ENCODE data around the gene BANF1.
A peak's percentile ranks its signal among the peaks of the same experiment; 100 is the strongest.
"Not testable (repeated sequence)": the region's sequence is repeated elsewhere in the genome, so short reads cannot be mapped to it uniquely, and the experiment has no call there.

Gene BANF1

DNA sequence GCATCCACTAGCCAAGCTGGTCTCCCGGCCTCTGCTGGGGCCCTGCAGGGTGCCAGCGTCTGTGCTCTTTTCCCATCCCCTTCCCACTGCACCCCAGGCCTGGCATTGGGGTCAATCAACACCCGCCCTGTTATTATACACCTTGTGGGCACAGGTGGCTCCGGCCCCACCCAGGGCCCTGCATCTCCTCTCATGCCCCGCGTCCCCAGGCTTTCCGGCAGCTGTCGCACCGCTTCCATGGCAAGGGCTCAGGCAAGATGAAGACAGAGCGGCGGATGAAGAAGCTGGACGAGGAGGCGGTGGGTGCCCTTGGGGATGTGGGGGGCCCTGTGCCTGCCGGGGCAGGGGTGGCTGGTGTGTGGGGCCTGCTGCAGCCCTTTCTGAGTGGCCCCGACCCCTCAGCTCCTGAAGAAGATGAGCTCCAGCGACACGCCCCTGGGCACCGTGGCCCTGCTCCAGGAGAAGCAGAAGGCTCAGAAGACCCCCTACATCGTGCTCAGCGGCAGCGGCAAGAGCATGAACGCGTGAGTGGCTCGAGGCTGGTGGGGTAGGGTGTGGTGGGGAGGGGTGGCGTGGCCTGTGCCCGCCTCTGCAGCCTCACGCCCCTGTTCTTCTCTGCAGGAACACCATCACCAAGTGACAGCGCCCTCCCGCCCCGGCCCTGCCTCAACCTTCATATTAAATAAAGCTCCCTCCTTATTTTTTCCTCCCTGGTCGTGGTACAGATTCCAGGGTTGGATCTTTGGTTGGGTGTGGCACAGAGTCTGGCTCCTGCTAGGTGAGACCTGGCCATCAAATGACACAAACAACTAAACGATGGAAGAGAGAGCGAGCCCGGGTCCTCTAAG is 23.7 kb upstream of the BANF1 start:
- DNase-seq (ENCODE audit: low read depth in 2 of 2) = no peak

DNA sequence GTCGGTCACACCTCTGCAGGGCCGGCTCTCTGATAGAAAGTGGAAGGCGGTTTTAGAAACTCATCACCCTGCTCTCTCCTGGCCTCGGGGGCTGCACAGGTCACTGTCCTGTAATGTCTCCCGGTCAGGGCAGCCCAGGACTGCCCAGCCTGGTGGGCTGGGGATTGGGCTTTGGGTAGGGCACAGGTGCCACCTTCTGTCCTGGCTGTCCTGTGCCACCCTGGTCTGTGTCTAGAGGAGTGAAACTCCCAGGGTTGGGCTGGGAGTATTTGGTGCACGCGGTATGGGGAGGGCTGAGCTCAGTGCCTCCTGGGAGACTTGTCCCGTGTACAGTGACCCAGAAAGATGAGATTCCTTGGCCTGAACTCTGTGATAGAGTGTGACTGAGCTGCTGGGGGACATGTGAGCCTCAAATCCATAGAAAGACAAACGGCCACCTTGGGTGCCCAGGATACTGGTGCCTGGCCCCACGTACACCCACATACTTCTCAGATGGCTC is 23.0 kb upstream of the BANF1 start:
- no peak for DNase-seq (ENCODE audit: low read depth in 2 of 2)

DNA sequence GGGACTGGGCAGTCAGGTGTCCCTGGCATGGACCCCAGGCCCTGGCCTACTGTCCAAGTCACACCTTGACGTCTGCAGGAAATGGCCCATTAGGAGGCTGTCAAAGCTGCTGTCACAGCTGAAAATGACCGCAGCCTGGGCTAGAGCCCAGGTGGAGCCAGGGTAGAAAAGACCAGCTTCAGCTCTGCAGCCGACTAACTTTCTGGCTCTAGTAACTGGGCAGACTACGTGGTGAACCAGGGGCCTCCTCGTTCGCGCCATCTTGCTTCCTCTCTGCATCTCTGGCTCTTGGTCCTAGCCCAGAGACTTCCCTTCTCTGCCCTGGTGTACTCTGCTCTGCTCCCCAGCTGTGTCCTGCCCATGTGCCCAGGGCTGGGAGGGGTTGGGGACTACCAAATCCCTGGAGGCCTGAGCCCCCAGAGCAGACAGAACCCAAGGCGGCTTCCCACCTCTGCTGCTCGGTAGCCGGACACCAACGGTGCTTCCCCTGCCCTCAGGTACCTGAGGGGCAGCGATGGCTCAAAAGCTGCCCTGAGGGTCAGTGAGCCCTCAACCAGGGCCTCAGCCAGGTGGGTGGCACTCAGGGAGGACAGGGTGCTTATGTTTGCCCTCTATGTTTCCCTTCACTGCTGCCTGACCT is 21.1 kb upstream of the BANF1 start:
- DNase-seq (ENCODE audit: low read depth in 2 of 2) = no peak

DNA sequence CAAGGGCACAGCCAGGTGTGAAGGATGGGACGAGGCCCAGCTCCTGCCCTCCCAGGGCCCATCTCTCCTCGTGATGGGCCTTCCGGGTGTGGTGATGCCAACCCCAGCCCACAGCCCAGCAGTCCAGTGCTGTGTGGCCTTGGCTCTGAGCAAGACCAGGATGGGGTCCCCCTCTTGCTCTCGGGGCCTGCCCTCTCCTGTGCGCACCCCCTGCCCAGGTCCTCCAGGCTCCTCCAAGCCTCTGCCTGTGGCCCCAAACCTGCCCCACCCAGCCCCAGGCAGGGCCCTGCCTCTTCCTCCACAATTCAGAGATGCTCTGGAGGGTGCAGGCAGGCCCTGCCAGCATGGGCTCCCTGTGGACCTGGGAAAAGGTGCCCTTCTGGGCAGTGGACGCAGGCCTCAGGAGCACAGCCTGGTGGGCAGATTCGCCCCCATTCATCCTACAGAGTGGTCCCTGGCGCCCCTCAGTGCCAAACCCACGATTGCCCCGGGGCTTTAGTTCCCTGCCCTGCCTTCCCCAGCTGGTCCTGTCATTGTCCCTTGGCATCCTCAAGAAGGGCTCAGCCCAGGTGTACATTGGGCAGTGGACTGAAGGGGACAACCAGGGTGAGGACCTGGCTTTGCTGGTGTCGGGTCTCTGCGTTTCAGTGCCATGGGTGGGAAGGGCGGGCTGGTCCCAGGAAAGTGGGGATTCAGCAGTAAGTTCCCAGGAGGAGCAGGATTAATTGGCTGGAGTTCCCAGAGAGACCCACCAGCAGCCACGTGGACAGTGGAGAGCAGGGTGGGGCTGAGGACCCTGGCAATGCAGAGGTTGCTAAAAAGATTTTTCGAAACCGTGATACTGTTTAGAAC is 20.1 kb upstream of the BANF1 start:
- DNase-seq (ENCODE audit: low read depth in 2 of 2) = no peak

DNA sequence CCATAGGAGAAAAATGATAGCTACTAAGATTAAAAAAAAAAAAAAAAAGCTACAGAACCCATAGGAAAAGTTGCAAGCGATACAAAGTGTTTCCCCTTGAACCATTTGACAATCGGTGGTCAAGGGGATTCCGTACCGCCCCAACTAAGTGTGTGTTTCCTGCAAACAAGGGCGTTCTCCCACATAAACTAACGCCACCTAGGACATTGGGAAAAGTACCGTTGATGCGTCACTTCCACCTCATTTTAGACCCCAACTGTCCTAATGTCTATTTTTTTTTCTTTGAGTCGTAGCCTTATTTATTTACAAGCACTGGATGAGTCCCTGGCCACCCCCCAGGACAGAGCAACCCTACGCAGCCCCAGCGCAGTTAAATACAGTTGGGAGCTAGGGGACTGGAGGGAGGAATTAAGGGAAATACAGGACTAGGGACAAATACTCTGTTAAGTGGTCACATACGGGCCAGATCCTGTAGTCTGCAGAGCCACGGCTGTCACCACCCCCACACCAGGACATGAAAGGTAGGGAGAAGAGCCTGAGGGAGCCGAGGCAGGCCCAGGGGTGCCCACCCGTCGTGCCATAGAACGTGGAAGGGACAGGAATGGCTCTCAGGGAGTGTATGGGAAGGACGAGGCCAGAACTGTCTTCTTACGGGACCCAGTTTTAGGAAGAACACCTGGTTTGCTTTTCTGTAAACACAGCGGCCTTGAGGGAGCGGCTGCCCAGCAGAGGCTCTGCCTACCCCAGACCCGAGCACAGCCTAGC is 19.3 kb upstream of the BANF1 start:
- no peak for DNase-seq (ENCODE audit: low read depth in 2 of 2)

DNA sequence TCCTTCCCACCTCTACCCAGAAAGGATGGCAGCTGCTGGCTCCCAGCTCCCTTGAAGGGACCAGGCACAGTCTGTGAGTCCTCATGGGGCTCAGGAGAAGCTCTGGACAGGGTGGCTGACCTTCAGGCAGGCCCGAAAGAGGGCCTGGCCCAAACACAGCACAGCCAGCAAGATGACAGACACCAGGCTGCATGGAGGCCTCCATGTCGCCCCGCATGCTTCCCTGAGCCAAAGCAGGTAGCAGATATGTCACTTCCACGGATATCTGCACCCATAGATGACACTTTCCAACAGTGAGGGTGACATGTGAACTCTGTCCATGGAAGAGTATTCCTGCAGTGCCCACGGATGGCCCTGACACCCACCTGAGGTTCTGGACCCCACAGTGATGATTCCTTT is 18.7 kb upstream of the BANF1 start:
- no peak for DNase-seq (ENCODE audit: low read depth in 2 of 2)

DNA sequence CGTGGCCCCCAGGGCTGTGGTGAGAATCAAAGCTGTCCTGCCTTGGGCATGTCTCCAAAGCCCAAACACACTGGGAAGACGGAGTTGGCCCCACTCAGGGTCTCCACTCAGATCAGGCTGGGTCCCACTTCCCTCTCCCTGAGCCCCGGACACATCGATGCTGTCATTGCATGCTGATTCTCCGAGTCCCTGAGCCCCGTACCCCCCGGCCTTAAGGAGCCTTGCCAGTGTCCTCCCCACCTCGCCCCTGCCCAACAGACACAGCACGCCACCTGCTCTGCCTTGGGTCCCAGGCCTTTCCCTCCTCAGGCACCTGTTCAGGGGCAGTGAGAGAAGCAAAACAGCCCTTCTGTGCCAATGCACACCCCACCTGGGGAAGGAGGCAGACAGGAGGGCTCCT is 15.0 kb upstream of the BANF1 start:
- no peak for DNase-seq (ENCODE audit: low read depth in 2 of 2)

DNA sequence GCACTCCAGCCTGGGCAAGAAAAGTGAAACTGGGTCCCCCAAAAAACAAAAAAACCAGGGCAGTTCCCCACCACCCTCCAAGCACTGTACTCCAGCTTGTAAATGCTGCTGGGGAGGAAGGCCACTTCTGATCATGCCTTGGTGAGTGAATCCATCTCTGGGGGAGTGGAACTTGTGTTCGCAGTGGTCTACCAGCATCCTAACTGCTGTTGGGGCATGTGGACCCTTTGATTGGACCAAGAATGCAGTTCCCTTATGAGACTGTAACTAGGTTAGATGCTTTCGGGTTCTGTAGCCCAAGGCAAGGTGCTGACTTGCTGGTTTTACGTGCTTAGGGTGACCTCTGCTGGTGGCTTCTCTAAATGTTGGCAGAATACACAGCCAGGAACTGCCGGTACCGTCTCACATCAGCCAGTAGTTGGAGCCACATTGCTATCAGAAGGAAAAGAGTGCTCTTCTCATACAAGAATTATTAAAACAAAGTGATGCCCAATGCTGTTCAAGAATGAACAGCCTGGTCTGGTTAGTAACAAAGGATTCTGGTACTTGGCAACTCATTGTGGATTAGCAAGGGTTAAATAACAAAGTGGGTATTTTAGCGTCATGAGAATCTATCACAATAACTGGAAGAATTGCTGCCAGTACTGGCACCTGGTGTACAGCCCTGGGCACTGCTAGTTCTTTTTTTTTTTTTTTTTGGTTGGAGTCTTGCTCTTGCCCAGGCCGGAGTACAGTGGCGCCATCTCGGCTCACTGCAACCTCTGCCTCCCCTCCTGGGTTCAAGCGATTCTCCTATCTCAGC is 13.3 kb upstream of the BANF1 start:
- peak; percentile 88 to 90 for DNase-seq (ENCODE audit: low read depth in 2 of 2)

DNA sequence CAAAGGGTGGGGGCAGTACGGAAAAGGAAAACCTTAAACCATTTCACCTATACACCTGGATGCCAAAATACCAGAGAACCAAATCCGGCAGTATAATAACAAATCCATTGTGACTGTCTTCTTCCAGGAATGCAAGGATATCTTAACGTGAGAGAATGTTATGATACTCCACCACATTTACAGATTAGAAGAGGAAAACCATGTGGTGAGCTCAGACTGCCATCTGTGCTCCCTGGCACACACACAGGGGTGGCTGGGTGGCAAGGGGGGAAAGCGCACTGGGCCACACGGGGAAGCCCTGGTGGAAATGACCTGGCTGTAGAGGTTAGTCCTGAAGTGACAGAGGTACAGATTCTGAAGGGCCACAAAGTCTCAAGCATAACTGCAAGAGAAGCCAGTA is 10.2 kb upstream of the BANF1 start:
- DNase-seq (ENCODE audit: low read depth in 2 of 2) = no peak

DNA sequence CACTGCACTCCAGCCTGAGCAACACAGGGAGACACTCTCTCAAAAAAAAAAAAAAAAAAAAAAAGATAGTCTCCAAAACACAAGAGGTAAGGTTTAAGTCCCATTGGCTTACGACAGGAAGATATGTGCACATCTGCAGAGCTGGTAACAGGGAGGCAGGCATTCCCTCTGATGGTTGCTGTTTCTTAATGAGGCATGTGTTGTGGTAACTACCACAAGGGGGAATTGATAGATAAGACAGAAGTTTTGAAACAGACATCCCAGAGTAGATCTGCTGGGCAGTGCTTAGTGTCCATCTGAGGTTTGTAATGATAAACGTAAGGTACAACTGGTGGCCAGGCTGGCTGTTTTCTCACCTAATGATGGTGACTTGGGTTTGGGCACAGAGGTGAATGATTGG is 5.0 kb upstream of the BANF1 start:
- no peak for DNase-seq (ENCODE audit: low read depth in 2 of 2)

DNA sequence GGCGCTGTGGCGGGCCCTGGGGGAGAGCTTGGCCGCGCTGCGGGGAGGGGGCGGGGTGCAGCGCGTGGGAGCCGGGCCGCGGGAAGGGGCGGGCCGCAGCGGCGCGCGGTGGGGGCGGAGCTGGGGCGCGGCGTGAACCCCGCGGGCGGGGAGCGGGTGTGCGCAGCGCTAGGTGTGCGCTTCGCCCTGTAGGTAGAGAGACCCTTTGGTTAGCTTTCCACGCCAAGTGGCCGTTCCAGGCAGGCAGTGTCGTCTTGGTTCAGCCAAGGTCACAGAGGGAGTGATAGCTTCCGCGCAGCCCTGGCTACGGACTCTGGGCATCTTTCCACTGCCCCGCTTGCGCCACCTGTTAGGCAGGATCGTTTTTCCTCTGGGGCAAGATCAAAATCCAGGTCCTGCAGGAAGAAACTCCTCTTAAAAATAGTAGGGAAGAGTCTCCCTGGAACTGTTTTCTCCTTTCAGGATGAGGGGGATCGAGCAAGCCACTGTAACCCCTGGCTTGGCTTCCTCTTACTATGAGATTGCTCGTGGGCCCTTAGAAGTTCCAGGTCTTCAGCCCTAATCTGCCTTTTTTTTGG is 434 bp downstream of the BANF1 start:
- DNase-seq (ENCODE audit: low read depth in 2 of 2) = no peak

DNA sequence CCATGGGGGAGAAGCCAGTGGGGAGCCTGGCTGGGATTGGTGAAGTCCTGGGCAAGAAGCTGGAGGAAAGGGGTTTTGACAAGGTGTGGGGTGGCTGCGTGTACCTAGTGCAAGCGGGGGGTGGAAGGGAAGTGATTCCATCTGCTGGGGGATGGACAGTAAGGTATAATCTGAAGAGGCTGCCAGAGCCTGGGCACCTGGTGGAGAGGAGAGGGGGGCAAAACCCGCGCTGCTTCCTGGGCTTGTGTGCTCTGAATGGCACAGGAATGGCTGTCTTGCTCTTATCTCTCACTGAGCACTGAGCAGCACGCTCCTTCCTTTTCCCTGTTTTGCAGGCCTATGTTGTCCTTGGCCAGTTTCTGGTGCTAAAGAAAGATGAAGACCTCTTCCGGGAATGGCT is 988 bp downstream of the BANF1 start:
- no peak for DNase-seq (ENCODE audit: low read depth in 2 of 2)

DNA sequence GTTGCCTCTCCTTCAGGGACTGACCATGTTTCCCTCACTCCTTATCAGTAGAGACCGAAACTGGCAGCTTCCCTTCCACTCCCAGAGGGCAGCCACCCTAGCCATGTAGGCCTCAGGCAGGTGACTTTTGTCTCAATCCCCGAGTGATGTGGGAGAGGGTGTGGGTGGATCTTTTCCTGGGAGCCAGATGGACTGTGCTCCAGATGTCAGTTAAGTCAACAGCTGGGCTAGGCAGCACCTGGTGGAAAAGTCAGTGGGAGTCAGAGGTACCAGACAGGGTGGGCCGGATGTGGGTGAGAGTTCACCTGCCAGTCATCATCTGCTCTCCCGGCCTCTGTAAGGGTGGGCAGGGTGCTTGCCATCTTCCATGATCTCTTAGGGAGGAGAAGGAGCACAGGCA is 1.9 kb downstream of the BANF1 start:
- DNase-seq (ENCODE audit: low read depth in 2 of 2) = no peak

DNA sequence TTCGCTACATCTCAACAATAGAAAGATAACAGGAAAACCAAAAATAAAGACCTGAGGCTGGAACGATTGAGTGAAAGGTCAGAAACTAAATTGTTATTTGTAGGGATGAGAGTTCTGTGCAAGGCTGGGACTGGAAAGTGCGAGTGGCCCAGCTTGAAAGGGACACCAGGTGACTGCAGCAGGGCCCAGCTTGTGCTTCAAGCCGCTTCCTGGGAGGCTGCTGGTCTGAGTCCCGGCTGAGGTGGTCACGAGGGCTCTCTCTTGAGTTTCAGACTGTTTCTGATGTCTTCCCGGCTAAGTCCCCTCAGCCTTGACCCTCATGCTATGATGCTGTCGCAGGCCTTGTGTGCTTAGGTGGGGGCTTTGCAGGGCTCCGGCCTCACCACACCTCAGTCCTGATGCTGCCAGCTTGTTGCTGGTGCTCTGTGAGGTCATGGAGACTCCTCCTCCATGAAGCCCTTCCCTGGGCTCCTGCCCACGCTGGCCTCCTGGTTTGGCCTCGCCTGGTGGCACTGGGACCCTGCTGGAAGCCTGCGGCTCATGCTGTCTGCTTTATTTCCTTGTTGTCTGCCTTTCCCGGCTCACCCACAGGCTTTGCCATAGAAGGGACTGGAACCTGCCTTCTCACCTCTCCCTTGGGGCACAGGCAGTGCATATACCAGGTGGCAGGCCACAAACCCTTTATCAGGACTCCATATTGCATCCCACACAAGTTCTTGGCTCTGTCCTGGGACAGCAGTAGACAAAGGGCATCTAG is 4.0 kb downstream of the BANF1 start:
- DNase-seq (ENCODE audit: low read depth in 2 of 2) = no peak

DNA sequence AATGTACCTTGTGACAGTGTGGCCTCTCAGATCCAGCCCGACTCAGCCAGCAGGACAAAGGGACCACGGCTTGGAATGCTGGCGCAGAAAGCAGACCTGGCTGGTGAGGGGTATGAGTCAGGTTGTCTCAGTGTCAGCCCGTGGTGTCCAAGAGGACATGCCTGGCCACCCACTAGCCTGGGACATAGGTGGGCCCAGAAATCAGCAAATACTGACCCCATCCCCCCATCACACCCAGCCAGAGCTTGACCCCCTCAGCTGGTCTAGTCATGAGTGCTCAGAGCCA is 4.5 kb downstream of the BANF1 start:
- no peak for DNase-seq (ENCODE audit: low read depth in 2 of 2)

DNA sequence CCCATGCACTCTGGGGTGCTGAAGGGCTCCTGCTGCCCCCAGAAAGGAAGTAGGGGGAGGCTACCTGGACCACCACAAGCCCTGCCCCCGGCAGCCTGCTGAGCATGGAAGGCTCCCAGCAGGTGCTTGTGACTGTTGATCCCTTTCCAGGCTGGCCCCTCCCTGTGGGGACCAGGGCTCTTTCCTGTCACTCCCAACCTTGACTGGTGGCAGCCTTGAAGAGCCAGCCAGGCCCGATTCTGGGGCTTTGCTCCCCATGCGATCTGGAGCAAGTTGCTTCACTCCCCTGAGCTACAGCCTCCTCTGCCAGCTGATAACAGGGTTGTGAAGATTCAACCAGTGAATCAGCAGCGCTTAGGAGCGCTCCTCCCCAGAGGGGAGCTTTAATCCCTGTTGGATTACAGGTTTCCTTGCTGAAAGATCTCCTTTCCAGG is 4.9 kb downstream of the BANF1 start:
- DNase-seq (ENCODE audit: low read depth in 2 of 2) = no peak

DNA sequence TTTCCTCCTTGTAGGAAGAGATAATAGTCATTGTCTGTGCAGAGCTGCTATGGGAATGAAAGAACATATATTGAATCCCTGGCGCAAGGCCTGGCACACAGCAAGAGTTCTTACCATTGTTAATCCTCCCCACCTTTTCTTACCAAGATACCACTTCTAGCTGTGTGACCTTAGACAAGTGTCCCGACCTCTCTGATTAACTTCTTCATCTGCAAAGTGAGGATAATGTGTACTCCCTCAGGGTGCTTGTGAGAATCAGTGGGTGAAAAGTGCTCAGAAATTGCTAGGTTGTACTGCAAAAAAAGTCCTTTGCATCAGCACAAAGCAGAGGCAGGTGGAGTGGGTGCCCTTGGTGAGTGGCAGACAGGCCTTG is 5.8 kb downstream of the BANF1 start:
- no peak for DNase-seq (ENCODE audit: low read depth in 2 of 2)

DNA sequence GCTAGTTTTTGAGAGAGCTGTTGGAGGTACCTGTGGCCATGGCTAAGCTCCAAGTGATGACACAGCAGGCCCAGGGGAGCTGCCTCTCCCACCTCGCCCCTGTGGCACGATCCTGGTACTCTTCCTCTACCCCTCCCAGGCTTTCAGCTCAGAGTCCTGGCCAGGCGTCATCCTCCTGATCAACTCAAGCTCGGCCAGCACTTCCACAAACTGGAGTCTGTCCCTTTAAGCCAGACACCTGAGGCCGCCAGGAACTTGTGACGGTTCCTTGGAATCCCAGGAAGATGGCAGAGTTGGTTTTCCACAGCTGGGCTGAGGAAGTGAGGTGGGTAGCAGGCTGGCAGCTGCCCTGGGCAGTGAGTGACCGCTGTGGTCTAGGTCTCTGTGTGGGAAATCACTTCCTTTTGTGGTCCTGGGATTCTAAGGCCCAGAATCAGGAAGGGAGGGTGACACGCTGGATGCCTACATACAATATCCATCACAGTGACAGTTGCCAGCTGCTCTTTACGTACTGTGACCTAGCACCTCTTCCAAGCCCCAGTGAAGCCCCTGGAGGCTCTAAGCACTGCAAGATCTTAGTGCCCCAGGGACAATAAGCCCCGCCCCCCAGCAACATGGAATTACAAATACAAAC is 6.3 kb downstream of the BANF1 start:
- no peak for DNase-seq (ENCODE audit: low read depth in 2 of 2)

DNA sequence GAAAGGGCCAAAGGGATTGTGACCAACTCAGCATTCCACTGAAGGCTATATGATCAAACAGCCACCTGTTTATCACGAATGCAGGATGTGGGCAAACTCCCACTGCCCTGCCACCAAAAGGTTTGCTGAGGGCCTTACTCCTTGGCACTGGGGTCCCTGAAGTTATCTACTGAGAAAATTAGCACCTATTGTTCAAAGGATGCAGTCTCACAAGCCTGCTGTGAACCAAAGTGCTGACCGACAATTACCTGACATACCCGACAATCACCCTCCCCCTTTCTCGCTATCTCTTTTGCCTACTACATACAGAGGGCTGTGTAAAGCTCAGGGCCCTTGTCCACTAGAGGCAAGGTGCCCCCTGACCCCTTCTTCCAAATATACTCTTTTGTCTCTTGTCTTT is 7.7 kb downstream of the BANF1 start:
- DNase-seq (ENCODE audit: low read depth in 2 of 2) = not testable (repeated sequence)
